HepG2 (cell line): ENCODE results near the gene PKLR. TPM values are rescaled to one million over a fixed set of nuclear protein-coding genes. Genes with fewer than 3 reads are reported as not detected.

Source experiments
- FUBP1 ChIP-seq: sonication (generic); formaldehyde crosslinking; IDR thresholded peaks from 2 replicates; pipeline ENCODE4 v1.5.1; 2020; ENCODE audit warnings: missing genetic modification reagents, mild to moderate bottlenecking, borderline replicate concordance
- NPAS2 ChIP-seq: sonication (generic); formaldehyde crosslinking; IDR thresholded peaks from 2 replicates; pipeline ENCODE4 v1.8.0; 2022; ENCODE audit warnings: mild to moderate bottlenecking, missing genetic modification reagents, borderline replicate concordance
- RARA ChIP-seq: IDR thresholded peaks from 2 replicates; pipeline ENCODE4 v1.6.1; 2016; ENCODE audit warnings: missing genetic modification reagents, missing compliant biosample characterization
- SETDB1 ChIP-seq: sonication (generic); formaldehyde crosslinking; IDR thresholded peaks from 2 replicates; pipeline ENCODE4 v1.5.1; 2020; ENCODE audit warnings: missing genetic modification reagents, mild to moderate bottlenecking, borderline replicate concordance
- SKIL ChIP-seq: sonication (generic); formaldehyde crosslinking; IDR thresholded peaks from 2 replicates; pipeline ENCODE4 v1.8.0; 2022; ENCODE audit warnings: missing genetic modification reagents, mild to moderate bottlenecking, moderate library complexity, borderline replicate concordance
- SUZ12 ChIP-seq: fragments of 150-350 bp; IDR thresholded peaks from 2 replicates; pipeline ENCODE4 v1.6.1; 2014; ENCODE audit warnings: low read depth, low read length
- TSC22D2 ChIP-seq: sonication (generic); formaldehyde crosslinking; IDR thresholded peaks from 2 replicates; pipeline ENCODE4 v1.5.1; 2020; ENCODE audit warnings: missing genetic modification reagents, mild to moderate bottlenecking, borderline replicate concordance
- ZNF230 ChIP-seq: sonication (generic); formaldehyde crosslinking; IDR thresholded peaks from 2 replicates; pipeline ENCODE4 v1.4.0; 2020; ENCODE audit warnings: mild to moderate bottlenecking, missing genetic modification reagents
- ZNF362 ChIP-seq: sonication (generic); formaldehyde crosslinking; IDR thresholded peaks from 2 replicates; pipeline ENCODE4 v1.4.0; 2020; ENCODE audit warnings: missing genetic modification reagents, mild to moderate bottlenecking, borderline replicate concordance
- ZNF619 ChIP-seq: sonication (generic); formaldehyde crosslinking; IDR thresholded peaks from 2 replicates; pipeline ENCODE4 v1.4.0; 2020; ENCODE audit warnings: mild to moderate bottlenecking, missing genetic modification reagents
- polyA plus RNA-seq, 8 experiments: library from polyadenylated mRNA; depleted of rRNA in 3 of 8; stranded (reverse) in 7 of 8; unstranded in 1 of 8; fragments of >200 nt; fragmentation: Illumina TruSeq in 4 of 8; extraction: Trizol in 4 of 8; gene quantifications; 2 replicates each; pipeline versions ENCODE4 v1.2.1 to v1.2.3, GENCODE V29; 2011 to 2016; ENCODE audit warnings: low read depth in 4 of 8, missing spikeins in 1 of 8, mixed read lengths in 1 of 8; ENCODE audit not compliant: insufficient read depth in 1 of 8
- total RNA-seq, 5 experiments: library from RNA; depleted of rRNA; stranded (reverse); fragments of >200 nt; fragmentation: Illumina TruSeq; extraction: Trizol; gene quantifications; 2 replicates each; pipeline ENCODE4 v1.2.3, GENCODE V29; 2016; ENCODE audit warnings: low read depth in 1 of 5
- TF ChIP-seq, protein P1 (sequence below): sonication (generic); formaldehyde crosslinking; IDR thresholded peaks from 2 replicates; pipeline ENCODE4 v1.5.0; 2020; ENCODE audit warnings: missing genetic modification reagents
- TF ChIP-seq, protein P2 (sequence below): sonication (generic); formaldehyde crosslinking; IDR thresholded peaks from 2 replicates; pipeline ENCODE4 v1.5.0; 2020; ENCODE audit warnings: missing genetic modification reagents
- TF ChIP-seq, protein P3 (sequence below): sonication (generic); formaldehyde crosslinking; IDR thresholded peaks from 2 replicates; pipeline ENCODE4 v1.8.0; 2022; ENCODE audit warnings: mild to moderate bottlenecking, missing genetic modification reagents, moderate library complexity
- TF ChIP-seq, protein P4 (sequence below): sonication (generic); formaldehyde crosslinking; IDR thresholded peaks from 2 replicates; pipeline ENCODE4 v1.9.0; 2022; ENCODE audit warnings: low read depth, missing genetic modification reagents
- TF ChIP-seq, protein P5 (sequence below): sonication (generic); formaldehyde crosslinking; IDR thresholded peaks from 2 replicates; pipeline ENCODE4 v1.8.0; 2022; ENCODE audit warnings: missing genetic modification reagents, low read depth, mild to moderate bottlenecking, borderline replicate concordance

Gene PKLR
- total and polyA plus RNA-seq, 2 of the 13 experiments (the other 11 are each of a cell fraction or from before 2014, with no cell fraction given), result 10.3 to 29.3 TPM

GRCh38 chr1:155250633-155251449 is 50.4 kb downstream of the PKLR start (continued):
- TF ChIP-seq, protein P1, sequence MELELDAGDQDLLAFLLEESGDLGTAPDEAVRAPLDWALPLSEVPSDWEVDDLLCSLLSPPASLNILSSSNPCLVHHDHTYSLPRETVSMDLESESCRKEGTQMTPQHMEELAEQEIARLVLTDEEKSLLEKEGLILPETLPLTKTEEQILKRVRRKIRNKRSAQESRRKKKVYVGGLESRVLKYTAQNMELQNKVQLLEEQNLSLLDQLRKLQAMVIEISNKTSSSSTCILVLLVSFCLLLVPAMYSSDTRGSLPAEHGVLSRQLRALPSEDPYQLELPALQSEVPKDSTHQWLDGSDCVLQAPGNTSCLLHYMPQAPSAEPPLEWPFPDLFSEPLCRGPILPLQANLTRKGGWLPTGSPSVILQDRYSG (CRISPR knock-in tag), result no peak
- TF ChIP-seq RARA (peak; percentile 42), ZNF230 (CRISPR knock-in tag) (no peak), ZNF619 (CRISPR knock-in tag) (peak; percentile 81; the same call in 1 of the 2 replicates), ZNF362 (CRISPR knock-in tag) (peak; percentile 56; the same call in 1 of the 2 replicates), FUBP1 (no peak), SUZ12 (no peak), NPAS2 (no peak), TSC22D2 (no peak), SETDB1 (no peak), SKIL (CRISPR knock-in tag) (no peak)
- TF ChIP-seq, protein P2, sequence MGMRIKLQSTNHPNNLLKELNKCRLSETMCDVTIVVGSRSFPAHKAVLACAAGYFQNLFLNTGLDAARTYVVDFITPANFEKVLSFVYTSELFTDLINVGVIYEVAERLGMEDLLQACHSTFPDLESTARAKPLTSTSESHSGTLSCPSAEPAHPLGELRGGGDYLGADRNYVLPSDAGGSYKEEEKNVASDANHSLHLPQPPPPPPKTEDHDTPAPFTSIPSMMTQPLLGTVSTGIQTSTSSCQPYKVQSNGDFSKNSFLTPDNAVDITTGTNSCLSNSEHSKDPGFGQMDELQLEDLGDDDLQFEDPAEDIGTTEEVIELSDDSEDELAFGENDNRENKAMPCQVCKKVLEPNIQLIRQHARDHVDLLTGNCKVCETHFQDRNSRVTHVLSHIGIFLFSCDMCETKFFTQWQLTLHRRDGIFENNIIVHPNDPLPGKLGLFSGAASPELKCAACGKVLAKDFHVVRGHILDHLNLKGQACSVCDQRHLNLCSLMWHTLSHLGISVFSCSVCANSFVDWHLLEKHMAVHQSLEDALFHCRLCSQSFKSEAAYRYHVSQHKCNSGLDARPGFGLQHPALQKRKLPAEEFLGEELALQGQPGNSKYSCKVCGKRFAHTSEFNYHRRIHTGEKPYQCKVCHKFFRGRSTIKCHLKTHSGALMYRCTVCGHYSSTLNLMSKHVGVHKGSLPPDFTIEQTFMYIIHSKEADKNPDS (CRISPR knock-in tag), result no peak
- TF ChIP-seq, protein P3, sequence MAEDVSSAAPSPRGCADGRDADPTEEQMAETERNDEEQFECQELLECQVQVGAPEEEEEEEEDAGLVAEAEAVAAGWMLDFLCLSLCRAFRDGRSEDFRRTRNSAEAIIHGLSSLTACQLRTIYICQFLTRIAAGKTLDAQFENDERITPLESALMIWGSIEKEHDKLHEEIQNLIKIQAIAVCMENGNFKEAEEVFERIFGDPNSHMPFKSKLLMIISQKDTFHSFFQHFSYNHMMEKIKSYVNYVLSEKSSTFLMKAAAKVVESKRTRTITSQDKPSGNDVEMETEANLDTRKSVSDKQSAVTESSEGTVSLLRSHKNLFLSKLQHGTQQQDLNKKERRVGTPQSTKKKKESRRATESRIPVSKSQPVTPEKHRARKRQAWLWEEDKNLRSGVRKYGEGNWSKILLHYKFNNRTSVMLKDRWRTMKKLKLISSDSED (CRISPR knock-in tag), result no peak
- TF ChIP-seq, protein P4, sequence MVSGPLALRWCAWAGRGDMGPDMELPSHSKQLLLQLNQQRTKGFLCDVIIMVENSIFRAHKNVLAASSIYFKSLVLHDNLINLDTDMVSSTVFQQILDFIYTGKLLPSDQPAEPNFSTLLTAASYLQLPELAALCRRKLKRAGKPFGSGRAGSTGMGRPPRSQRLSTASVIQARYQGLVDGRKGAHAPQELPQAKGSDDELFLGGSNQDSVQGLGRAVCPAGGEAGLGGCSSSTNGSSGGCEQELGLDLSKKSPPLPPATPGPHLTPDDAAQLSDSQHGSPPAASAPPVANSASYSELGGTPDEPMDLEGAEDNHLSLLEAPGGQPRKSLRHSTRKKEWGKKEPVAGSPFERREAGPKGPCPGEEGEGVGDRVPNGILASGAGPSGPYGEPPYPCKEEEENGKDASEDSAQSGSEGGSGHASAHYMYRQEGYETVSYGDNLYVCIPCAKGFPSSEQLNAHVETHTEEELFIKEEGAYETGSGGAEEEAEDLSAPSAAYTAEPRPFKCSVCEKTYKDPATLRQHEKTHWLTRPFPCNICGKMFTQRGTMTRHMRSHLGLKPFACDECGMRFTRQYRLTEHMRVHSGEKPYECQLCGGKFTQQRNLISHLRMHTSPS (CRISPR knock-in tag), result no peak; the same call in 1 of the 2 replicates
- TF ChIP-seq, protein P5, sequence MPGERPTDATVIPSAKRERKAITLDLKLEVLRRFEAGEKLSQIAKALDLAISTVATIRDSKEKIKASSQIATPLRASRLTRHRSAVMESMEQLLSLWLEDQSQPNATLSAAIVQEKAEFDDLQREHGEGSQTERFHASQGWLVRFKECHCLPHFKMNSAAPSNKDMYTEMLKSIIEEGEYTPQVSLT, result no peak
